A673 (cell line): Measurements from ENCODE around the gene SESN1.

Experiments
- CTCF ChIP-seq: fragments of 300-800, 200-600 bp; sonication (generic); conservative IDR thresholded peaks from 2 replicates; pipeline ENCODE4 v1.5.1; 2017; ENCODE audit warnings: low read depth, mild to moderate bottlenecking, antibody characterized with exemption, low read length, moderate library complexity, mixed read lengths
- EZH2 ChIP-seq: fragments of 200-600 bp; sonication (generic); IDR thresholded peaks from 2 replicates; pipeline ENCODE4 v1.6.1; 2017; ENCODE audit warnings: borderline replicate concordance, low read depth, mild to moderate bottlenecking, mixed read lengths, antibody characterized with exemption, low read length; ENCODE audit not compliant: poor library complexity, severe bottlenecking

- TF ChIP-seq CTCF (no peak), EZH2 (no peak)
Observed at GRCh38 chr6:109025639-109026038, 69.0 kb downstream of the SESN1 start.
